Esophagus mucosa (tissue), 1 donor: Measurements from ENCODE around the gene TM7SF2. TPM values are rescaled to one million over a fixed set of nuclear protein-coding genes. Genes with fewer than 3 reads are reported as not detected.
A peak's percentile ranks its signal among the peaks of the same experiment; 100 is the strongest.
"Not testable (repeated sequence)": the region's sequence is repeated elsewhere in the genome, so short reads cannot be mapped to it uniquely, and the experiment has no call there.

Experiments used
- ATAC-seq: fragments of 200-7000 bp; cut with Tn5 transposase; one replicate; pipeline ENCODE4 v1.9.1; 2020
- total RNA-seq: library from RNA; stranded (reverse); gene quantifications from one replicate; pipeline ENCODE4 v1.2.4, GENCODE V29; 2023
- donor health status: DM: yes; HTN: yes; CAD: no.

TM7SF2 gene
- total RNA-seq, 1 donor from 2014 or later: 53.2 TPM

DNA sequence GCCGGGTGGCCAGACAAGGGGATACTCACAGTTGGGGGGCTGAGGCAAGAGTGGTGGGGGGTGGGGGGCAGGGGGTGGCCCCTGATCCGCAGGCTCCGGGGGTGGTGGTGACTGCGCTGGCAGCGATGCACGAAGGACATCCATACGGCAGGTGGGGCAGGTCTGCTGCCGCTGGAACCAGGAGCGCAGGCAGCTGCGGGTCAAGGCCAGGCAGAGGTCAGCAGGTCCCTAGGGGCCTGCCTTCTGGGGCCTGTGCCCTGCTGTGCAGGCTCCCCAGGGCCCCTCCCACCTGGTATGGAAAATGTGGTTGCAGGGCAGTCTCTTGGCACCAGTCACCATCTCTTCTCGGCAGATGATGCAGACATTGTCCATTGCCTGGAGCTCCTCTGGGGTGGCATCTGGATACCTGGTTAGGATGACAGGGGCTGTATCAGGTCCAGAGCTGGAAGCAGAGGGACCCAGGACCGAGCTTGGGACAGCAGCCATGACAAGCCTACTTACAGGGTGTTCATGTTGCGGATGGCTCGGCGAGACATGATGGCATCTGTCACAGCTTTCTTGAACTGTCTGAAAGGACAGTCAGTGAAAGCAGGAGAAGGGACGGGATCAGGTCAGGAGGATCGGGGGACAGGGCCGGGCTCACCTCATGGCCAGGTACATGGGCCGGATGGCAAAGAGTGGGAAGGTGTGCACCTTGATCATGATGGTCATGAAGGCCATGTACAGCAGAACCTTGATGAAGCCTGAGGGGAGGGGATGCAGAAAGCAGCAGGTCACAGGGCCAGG lies 19.2 kb downstream of the TM7SF2 start:
- no peak for ATAC-seq

DNA sequence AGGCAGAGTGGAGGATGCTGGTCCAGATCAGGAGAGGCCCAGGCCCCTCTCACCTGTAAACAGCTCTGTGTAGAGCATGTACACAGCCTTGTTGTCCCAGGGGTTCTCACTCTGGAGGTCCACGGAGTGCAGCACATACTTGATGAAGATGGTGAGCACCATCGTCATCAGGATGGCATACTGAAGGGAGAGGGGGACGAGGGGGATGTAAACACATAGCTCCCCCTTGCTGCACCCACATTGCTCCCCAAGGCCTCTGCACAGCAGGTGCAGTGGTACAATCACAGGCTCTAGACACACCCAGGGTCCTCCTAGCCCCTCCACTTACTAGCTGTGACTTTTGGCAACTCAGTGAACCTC lies 19.7 kb downstream of the TM7SF2 start:
- ATAC-seq: no peak

DNA sequence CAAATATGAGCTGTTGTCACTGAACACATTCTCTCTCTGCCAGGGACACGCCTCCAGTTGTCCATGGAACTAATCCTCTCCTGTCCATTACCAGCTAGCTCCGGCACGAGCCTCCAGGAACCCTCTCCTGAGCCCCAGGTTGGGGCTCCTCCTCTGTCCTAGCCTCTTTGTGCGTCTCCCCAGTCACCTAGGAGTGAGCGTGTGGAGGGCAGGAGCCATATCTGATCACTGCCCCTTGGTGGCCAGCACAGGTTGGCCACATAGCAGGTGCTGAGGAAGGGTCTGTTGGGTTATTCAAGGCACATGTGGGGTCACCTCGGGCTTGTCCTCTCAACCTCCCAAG lies 20.2 kb downstream of the TM7SF2 start:
- ATAC-seq: no peak

DNA sequence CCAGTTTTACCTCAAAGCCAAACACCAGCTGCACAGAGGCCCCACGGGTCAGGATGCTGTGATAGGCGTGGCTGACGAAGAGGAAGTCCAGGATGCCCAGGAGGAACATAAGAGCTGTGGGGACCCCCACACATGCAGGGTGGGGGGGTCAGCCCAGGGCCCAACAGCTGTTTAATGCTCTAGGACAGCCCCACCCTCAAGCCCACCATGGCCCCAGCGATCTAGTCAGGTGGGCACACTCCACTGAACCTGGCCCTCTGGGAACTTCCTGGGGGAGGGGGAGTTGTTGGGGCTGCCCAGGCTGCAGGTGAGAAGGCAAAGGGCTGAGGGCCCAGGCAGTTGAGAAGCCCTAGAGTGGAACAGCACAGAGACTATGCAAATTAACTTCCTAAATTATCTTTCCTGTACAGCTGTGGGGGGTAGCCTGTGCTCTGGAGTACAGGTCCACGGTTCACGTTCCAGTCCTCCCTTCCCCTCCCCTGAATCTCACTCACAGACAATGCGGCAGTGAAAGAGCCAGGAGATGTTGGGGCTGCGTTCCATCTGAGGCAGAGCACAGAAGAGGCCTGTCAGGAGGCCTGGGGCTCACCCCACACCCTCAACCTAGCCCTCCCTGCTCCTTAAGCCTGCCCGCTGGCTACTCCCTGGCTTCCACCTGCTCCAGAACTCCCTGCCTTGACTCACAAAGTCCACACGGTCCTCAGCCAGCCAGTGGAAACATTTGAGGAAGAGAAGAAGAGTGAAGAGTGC lies 20.7 kb downstream of the TM7SF2 start:
- ATAC-seq: no peak

DNA sequence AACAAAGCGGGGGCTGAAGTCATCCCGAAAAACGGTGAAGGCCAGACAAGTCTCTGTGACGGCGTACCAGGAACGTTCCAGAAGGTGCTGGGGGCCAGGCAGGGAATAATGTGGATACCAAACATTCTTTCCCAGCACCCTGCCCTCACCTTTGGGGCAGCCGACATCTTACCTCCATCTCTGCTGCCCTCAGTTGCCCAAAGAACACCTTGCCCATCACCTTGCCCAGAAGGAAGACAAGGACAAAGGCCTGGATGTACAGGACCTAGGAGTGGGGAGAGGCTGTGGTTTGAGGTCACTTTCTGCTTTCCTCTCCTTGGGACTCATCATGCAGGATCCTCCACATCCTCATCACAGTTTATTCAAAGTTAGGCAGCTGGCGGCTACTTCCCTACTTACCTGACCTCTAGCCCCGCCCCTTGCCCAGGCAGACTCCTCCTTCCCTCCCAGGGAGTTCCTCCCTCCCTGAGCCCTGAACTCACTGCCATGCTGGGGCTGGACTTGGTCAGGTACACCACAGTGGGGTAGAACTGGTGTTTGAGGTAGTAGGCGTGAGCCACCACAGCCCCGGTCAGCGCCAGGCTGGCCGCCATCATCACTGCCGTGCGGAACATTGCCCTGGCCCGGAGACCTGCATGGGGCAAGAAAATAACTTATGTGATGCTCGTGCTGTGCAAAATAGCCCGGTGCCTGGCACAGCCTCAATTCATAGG lies 21.5 kb downstream of the TM7SF2 start:
- peak; percentile 42 for ATAC-seq

DNA sequence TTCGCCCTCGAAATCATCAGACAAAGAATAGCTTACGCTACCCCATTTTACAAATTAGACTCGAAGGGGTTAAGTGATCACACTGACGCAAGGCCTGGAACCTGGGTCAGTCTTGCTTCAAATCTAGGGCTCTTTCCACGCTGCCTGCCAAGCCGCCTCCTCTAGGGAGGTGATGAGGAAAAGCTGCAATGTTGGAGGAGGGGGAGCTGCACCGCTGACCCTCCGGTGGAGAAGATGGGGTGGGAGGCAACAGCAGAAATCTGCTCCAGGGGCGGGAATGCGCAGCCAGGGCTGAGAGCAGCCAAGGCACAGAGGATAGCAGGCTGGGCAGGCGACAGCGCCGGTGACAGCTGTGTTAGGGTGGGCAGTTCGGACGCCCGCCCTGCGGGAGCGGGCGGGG lies 22.1 kb downstream of the TM7SF2 start:
- ATAC-seq: no peak

DNA sequence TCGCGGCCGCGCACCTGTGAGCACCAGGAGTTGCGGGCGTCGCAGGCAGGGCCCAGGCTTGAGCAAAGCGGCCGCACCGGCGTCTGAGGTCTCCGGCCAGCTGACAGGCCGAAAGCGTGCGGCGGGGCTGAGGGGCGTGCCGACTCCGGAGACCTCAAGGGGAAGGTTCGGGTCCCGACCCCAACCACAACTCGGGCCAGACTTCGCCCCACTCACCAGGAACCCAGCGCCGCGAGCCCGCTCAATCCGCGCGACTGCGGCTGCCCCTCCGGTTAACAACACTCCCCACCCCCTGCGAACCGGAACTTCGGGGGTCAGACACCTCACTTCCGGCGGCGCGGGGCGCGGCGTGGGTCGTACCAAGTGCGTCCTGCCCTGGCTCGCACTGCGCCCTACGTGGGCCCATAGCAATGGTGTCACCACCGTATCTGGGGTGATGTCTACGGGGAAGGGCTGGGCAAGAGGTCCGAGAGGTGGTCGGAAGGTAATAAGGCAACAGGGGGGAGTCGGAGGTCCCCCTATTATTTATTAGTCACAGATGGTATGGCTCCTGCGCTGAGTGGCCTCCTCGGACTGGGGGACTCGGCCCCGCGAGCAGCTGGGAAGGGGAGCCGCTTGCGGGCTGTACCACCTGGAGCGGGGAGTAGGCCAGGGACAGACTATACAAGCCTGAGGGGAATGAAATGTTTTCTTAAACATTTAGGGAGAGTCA lies 22.7 kb downstream of the TM7SF2 start, which contains the start of gene SYVN1:
Gene SYVN1, minus strand, starts transcription at position 280 of the 712 bp plus-strand sequence. CDS start 918 bp downstream, outside the sequence.
- peak; percentile 83 for ATAC-seq

DNA sequence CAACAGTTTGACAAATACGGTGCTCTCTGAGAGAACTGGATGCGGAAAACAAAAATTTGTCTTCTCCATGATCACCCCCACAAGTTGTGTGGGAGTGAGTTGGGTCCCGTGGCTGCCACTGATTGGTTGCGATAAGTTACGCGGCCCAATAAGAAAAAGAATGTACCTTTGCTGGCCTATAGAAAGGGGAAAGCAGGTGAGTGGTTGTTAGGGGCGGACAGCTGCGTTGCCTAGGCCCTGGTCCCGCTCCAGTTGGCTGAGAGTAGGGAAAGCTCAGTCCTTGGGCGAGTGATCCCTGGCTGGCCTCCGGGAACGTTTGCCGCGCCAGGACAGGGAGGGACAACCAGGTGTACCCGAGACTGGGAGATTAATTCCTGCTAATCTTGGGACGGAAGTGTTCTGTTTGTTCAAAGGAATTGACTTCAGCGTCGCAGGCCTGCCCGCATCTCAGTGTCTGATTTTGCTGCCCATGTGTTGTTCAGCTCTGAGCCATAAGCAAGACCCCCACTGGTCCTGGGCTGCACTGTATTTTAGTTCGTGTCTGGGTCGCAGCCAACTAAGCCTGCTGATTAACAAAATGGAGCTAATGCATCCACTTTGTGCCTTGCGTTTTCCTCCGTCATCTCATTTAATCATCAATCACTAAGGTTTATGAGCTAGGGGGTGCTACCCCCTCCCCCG lies 23.4 kb downstream of the TM7SF2 start:
- peak; percentile 88 for ATAC-seq

DNA sequence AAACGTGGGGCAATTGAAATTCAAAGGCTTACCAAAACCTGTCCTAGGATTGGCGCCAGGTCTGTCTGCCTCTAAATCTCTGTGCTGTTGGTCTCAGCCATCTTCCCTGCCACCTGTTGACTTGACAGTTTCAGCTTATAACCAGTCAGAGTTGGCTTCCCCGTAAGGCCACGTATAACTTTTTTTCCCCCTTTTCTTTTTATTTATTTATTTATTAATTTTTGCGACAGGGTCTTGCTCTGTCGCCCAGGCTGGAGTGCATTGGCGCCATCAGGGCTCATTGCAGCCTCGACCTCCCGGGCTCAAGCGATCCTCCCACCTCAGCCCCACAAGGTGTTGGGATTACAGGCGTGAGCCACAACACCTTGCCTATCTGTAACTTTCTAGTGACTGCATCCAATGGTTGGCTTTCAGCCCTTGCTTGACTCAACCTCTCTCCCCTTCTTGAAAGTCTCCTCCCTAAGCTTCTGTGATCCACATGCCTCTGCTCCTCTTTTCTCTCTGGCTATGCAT lies 24.0 kb downstream of the TM7SF2 start:
- ATAC-seq: no peak

DNA sequence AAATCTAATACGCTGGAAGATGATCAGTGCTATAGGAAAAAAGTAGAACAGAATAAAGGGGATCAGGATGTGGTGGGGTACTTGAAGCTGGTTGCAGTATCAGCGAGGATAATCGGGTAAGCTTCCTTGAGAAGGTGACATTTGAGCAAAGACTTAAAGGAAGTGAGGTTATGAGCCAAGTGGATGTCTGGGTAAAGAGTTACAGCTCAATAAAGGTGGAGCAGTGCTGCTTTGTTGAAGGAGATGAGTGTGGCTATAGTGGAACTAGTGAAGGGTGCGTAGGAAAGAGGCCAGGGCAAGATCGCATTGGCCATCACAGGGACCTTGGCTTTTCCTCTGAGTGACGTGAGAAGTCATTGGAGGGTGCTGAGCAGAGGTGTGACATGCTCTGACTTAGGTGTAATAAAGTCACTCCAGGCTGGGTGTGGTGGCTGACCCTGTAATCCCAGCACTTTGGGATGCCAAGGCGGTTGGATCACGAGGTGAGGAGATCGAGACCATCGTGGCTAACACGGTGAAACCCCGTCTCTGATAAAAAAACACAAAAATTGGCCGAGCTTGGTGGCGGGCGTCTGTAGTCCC lies 24.9 kb downstream of the TM7SF2 start:
- no peak for ATAC-seq

DNA sequence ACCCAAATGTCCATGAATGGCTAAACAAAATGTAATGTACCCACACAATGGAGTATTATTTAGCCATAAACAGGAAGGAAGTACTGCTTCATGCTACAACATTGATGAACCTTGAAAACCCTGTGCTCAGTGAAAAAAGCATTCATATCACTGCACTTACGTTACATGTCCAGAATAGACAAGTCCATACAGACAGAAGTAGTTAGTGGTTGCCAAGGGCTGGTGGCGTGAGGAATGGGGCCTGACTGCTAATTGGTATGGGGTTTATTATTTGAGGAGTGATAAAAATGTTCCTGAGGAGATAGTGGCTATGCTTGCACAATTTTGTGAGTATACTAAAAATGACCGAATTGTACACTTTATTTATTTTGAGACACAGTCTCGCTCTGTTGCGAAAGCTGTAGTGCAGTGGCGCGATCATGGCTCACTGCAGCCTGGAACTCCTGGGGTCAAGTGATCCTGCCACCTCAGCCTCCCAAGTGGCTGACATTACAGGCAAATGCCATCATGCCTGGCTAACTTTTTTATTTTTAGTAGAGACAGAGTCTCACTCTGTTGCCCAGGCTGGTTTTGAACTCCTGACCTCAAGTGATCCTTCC lies 30.3 kb downstream of the TM7SF2 start:
- ATAC-seq: no peak

DNA sequence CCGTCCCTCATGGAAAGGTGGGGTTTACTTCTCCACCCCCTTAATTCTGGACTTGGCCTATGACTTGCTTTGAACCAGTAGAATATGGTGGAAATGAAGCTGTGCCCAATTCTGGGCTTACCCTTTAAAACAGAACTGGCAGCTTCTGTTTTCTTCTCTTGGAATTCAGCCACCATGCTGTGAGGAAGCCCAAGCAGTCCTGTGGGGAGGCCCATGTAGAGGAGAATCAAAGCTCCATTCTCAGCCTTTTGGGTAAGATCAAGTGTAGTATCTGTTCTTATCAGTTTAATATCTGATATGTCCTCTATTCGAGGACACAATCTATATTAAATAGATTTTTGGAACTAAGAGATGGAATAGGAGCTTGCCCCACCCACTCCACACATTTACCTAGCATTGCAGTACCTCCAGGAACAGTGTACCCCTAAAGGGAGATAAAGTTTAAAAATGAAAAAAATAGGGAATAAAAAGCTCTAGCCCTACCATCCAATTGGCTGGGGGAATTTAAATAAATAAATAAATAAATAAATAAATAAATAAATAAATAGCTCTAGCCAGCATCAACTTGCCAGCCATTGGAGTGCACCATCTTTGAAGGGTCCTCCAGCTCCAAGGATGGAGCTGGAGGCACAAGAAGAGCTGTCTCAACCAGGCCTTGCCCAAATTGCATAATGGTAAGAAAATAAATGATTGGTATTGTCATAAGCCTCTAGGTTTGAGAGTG lies 35.8 kb downstream of the TM7SF2 start:
- no peak for ATAC-seq

DNA sequence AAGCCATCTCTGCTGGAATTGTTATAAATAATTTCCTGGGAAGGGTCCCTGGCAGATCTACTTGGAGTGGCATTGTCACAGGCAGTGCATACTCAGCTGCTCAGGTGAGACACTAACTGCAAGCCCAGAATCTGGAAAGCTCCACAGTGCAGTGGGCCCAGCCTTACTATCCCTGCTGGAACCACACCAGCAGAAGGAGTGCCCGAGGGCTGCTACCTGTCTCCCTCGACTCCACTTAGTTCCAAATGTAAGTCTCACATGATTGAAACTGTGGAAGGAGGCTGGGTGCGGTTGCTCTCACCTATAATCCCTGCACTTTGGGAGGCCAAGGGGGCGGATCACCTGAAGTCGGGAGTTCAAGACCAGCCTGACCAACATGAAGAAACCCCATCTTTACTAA lies 37.0 kb downstream of the TM7SF2 start:
- peak; percentile 41 for ATAC-seq

DNA sequence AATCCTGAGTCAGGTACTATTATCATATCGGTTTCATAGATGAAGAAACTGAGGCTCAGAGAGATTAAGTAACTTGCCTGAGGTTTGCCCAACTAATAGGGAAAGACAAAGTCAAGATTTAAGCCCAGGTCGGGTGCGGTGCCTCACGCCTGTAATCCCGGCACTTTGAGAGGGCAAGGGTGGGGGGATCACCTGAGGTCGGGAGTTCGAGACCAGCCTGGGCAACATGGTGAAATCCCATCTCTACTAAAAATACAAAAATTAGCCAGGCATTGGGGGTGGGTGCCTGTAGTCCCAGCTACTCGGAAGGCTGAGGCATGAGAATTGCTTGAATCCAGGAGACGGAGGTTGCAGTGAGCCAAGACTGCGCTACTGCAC lies 38.4 kb downstream of the TM7SF2 start:
- ATAC-seq: not testable (repeated sequence)

DNA sequence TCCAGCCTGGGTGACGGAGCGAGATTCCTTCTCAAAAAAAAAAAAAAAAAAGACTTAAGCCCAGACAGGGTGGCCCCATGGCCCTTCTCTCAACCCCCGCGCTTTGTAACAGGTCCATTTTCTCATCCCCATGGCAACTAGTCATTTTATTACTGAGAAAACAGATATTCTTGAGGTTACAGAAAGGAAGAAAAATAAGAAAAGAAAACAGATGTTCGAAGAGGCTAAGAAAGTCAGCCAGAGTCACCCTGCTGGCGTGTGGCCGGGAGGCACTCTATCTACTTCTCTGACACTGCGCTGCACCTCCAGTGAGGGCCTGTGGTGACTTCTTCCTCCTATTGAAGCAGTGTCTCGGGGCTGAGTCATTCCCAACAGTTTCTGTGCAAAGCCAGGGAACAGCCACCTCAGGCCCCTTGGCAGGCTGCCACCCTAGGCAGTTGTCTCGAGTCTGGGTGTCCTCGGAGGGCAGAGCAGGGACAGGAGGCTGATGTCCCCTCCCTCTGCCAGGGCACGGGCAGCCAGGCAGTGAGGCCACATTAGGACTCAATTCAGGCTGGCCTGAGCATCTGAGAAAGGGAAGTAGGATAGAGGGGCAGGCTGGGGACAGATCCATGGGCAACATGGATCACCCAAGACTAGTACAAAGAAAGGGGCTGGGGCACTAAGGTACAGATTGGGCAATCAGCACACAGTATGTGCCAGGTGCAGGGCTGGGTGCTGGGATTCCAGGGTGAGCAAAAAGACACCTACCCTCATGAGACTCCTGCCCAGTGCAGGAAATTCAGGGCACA lies 39.0 kb downstream of the TM7SF2 start:
- peak; percentile 96 for ATAC-seq

DNA sequence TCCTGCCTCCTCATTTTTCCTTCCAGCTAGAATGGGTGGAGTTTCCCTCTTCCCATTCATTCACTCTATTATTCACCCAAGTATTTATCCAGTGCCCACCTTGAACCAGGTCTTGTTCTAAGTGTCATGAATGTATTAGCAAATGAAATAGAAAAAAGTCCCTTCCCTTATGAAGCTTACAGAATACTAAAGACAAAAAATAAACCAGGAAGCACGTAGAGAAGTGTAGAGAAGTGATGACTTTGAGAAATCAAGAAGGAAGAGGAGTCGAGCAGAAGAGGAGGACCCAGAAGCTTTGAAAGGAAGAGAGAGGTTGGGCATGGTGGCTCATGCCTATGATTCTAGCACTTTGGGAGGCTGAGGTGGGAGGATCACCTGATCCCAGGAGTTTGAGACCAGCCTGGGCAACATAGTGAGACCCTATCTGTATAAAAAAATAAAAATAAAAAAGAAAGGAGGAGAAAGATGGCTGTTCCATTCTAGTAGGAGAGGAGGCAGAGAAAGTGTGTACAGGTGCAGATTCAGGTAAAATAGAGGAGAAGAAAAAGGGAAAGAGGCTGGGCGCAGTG lies 39.7 kb downstream of the TM7SF2 start:
- no peak for ATAC-seq

DNA sequence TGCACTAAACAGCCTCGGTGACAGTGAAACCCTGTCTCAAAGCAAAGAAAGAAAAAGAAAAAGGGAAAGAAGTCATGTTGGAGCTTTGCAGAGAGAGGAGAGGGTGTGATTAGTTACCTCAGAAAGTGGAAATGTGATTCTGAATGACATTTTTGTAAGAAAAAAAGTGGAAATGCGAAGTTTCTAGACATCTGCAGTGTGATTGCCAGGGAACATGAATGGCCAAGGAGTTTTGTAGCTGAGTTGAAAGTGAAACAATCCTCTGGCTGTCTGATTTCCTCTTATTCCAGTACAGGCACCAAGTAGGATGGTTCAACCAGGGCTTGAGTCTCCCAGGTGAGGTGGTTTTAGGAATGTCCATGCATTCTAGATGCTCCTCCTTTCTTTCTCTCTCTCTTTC lies 40.5 kb downstream of the TM7SF2 start:
- no peak for ATAC-seq

DNA sequence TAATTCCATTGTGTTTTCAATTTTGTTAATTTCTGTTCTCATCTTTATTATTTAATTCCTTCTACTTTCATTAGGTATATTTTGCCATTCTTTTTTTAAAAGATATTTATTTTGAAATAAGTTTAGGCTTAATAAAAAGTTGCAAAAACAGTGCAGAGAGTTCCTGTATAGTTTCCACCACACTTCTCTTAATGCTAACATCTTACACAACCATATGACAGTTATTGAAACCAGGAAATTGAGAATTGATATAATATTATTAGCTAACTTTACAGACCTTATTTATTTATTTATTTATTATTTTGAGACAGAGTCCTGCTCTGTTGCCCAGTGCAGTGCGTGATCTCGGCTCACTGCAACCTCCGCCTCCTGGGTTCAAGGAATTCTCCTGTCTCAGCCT lies 44.6 kb downstream of the TM7SF2 start:
- ATAC-seq: no peak

DNA sequence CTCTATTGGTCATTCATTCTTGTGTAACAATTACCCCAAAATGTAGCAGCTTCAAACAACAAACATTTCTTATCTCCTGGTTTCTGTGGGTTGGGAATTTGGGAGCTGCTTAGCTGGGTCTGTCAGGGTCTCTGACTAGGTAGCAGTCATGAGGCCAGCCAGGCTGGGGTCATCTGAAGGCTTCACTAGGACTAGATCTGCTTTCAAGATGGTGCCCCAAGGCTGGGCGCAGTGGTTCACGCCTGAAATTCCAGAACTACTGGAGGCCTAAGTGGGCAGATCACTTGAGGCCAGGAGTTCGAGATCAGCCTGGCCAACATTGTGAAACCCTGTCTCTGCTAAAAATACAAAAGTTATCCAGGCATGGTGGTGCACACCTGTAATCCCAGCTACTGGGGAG lies 45.3 kb downstream of the TM7SF2 start:
- ATAC-seq: no peak
